Ovary (tissue), 3 donors: ENCODE measurements around the gene DDRGK1.

ENCODE experiments used
- POLR2A ChIP-seq: fragments of 450-650 bp; IDR thresholded peaks from one replicate; pipeline ENCODE4 v1.6.1; 2017; ENCODE audit warnings: antibody characterized with exemption, mild to moderate bottlenecking, moderate library complexity
- TF ChIP-seq, protein P1 (sequence below), 3 donors: fragments of 450-650 bp in 2 of 3; fragments of 200-600 bp in 1 of 3; IDR thresholded peaks; one replicate each; pipeline versions ENCODE4 v1.5.1 to v1.8.0; 2016 to 2022; ENCODE audit warnings: antibody characterized with exemption in 3 of 3, mild to moderate bottlenecking in 1 of 3
- donor health status: DM: no; HTN: no; CAD: no.

DNA sequence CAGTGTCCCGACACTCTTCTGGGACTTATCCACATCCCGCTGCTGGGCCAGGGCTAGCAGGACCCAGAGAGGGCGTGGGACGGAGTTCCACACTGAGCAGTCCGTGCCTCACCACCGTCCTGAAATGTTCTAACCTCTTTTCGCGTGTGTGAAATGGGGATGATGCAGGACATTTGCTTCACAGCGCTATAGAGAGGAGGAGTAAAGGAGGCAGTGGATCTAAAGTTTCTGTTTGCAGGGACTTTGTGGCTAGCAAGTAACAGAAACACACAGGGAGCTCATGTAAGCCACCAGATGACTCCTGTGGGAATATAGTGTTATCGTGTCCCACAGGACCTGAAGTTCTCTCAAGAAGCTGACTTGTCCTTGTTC is 5.5 kb upstream of the DDRGK1 start:
- TF ChIP-seq, protein P1, sequence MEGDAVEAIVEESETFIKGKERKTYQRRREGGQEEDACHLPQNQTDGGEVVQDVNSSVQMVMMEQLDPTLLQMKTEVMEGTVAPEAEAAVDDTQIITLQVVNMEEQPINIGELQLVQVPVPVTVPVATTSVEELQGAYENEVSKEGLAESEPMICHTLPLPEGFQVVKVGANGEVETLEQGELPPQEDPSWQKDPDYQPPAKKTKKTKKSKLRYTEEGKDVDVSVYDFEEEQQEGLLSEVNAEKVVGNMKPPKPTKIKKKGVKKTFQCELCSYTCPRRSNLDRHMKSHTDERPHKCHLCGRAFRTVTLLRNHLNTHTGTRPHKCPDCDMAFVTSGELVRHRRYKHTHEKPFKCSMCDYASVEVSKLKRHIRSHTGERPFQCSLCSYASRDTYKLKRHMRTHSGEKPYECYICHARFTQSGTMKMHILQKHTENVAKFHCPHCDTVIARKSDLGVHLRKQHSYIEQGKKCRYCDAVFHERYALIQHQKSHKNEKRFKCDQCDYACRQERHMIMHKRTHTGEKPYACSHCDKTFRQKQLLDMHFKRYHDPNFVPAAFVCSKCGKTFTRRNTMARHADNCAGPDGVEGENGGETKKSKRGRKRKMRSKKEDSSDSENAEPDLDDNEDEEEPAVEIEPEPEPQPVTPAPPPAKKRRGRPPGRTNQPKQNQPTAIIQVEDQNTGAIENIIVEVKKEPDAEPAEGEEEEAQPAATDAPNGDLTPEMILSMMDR (IDR thresholded peaks at IDR 0.05) = no peak
- TF ChIP-seq POLR2A = no peak
